Measurements from ENCODE around the gene MRGPRX2. TPM values are rescaled to one million over a fixed set of nuclear protein-coding genes. Genes with fewer than 3 reads are reported as not detected.

Gene MRGPRX2
- not detected for total RNA-seq

DNA sequence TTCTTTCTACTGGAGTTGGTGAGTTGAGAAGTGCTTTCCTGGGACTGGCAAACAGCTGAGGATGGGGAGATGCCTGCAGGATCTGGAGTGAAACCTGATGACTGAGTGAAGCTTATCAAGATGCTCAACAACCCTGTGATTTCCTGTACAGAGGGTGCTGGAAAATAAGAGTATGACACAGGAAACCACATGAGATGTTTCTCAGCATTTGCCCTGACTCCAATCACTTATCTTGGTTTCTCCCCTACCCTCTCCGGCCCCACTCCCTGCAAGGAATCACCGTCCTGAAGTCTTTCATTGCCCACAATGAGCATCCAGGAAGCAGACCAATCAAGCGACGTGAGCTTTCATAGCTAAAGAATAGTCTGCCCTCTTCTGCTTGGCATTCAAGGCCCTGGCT, at the start of gene MRGPRX2:
Gene MRGPRX2 (minus strand): TSS at position 89 of the 400 bp plus-strand sequence. CDS start 4,315 bp downstream, outside the sequence.
- ChIA-PET POLR2A (no interaction called here), CTCF (interaction anchor here (1.1 to 3.2 kb wide), 2 partner anchors 10 to 16 kb away, joined by 3 to 25 read pairs; no protein-coding TSS in a partner anchor)
- no peaks in the 10 kb centered on the region for H3K36me3 Mint-ChIP-seq (ENCODE audit: low read depth)
- no peak for DNase-seq
- no peak within 1 kb of the TSS for H3K4me3 Mint-ChIP-seq
- ATAC-seq, result peak; percentile 61
- no peaks in the 10 kb centered on the region for H3K9me3 Mint-ChIP-seq (ENCODE audit: insufficient read depth)
- H3K27me3 Mint-ChIP-seq (ENCODE audit: low read depth), result peaks cover 16% of the 10 kb centered on the region
- H3K27ac Mint-ChIP-seq, result no peak within 1 kb of the TSS
- H3K4me1 Mint-ChIP-seq (ENCODE audit: low read depth), result peaks cover 13% of the 10 kb centered on the region

DNA sequence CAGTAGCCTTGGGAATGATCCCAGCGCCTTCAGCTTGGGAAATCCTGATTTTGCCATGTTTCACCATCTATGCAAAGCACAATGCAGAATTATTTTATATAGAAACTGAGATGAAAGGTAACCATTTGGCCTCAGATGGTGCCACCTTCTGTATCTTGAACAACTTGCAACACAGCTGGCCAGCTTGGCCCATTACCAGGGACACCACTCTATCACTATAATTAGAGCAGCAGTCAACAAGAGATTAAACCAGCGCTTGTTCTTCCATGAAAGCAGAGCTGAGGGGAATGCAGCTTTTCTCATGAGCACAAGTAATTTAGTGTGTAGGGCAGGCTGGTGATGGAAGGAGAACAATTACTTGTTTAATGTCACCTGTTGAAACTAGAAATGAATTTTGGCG, 49.8 kb upstream of the MRGPRX2 start:
- CTCF ChIA-PET, result interaction anchor here (1.4 to 2.8 kb wide), 2 partner anchors 33 to 39 kb away, joined by 5 to 10 read pairs; no protein-coding TSS in a partner anchor
- Mint-ChIP-seq H3K27ac (no peak overlapping the region), H3K27me3 (ENCODE audit: low read depth) (peaks cover 17% of the 10 kb centered on the region), H3K4me1 (ENCODE audit: low read depth) (no peaks in the 10 kb centered on the region), H3K9me3 (ENCODE audit: insufficient read depth) (no peaks in the 10 kb centered on the region), H3K4me3 (no peak overlapping the region), H3K36me3 (ENCODE audit: low read depth) (no peaks in the 10 kb centered on the region)
- POLR2A ChIA-PET, result no interaction called here
- ATAC-seq (no peak), DNase-seq (no peak)

DNA sequence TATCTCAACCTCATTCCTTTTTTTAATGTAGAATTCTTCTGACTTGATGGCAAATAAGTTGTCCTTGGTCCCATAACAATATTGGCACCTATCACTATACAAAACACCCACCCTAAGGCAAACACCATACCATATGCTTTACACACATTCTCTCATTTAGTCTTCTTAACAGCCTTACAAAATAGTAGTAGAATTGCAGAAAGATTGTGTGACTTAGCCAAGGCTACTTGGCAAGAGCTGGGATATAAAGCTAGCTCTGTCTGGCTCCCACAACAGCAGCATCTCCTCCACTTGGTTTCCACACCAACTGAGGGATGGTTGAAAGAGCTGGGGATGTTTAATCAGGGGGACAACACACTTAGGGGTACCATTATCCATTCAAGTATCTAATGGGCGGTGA, 46.6 kb upstream of the MRGPRX2 start:
- CTCF ChIA-PET, result no interaction called here
- DNase-seq (no peak), ATAC-seq (no peak)
- Mint-ChIP-seq H3K4me3 (no peak overlapping the region), H3K9me3 (ENCODE audit: insufficient read depth) (no peaks in the 10 kb centered on the region), H3K4me1 (ENCODE audit: low read depth) (no peaks in the 10 kb centered on the region), H3K27me3 (ENCODE audit: low read depth) (peaks cover 18% of the 10 kb centered on the region), H3K36me3 (ENCODE audit: low read depth) (no peaks in the 10 kb centered on the region), H3K27ac (no peak overlapping the region)
- POLR2A ChIA-PET, result interaction anchor here (0.6 kb wide), 2 partner anchors 290 to 430 kb away, joined by 3 read pairs; no protein-coding TSS in a partner anchor

DNA sequence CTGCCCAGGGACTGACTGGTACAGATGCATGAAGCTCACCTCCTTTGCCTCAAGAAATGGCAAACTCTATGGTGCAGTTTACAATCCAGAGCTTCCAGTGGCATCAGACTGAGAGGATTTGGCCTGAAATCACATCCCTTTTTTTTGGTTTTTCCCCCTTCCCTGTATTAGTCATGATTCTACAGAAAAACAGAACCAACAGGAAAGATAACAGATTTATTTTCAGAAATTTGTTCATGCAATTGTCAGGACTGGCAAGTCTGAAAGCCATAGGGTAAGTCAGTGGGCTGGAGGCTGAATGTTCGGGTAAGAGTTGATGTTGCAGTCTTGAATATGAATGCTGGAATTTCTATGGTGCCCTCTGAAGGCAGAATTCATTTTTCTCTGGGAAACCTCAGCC, 44.5 kb upstream of the MRGPRX2 start:
- Mint-ChIP-seq H3K27me3 (ENCODE audit: low read depth) (peaks cover 22% of the 10 kb centered on the region), H3K27ac (no peak overlapping the region), H3K36me3 (ENCODE audit: low read depth) (no peaks in the 10 kb centered on the region), H3K4me3 (no peak overlapping the region), H3K4me1 (ENCODE audit: low read depth) (no peaks in the 10 kb centered on the region), H3K9me3 (ENCODE audit: insufficient read depth) (no peaks in the 10 kb centered on the region)
- no peak for DNase-seq
- ChIA-PET CTCF (no interaction called here), POLR2A (no interaction called here)
- ATAC-seq, result no peak

DNA sequence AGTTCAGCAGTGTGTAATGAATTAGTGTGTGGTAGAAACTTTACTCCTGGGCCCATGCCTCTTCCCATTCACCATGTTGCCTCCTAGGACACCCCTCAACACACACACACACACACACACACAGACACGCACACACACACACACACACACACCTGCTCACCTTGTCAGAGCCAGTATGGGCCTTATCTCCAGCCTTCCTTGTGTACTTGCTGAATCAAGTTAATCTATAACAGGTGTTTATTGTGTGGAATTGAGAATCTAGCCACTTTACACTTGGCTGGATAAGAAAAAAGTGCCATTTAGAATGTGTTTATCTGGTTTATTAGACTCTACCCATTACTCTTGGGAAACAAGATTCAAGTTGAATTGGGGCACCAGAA, 42.0 kb upstream of the MRGPRX2 start:
- no peak for DNase-seq
- ChIA-PET POLR2A (no interaction called here), CTCF (interaction anchor here (2.0 kb wide), 1 partner anchor 25 kb away, joined by 5 read pairs; no protein-coding TSS in a partner anchor)

DNA sequence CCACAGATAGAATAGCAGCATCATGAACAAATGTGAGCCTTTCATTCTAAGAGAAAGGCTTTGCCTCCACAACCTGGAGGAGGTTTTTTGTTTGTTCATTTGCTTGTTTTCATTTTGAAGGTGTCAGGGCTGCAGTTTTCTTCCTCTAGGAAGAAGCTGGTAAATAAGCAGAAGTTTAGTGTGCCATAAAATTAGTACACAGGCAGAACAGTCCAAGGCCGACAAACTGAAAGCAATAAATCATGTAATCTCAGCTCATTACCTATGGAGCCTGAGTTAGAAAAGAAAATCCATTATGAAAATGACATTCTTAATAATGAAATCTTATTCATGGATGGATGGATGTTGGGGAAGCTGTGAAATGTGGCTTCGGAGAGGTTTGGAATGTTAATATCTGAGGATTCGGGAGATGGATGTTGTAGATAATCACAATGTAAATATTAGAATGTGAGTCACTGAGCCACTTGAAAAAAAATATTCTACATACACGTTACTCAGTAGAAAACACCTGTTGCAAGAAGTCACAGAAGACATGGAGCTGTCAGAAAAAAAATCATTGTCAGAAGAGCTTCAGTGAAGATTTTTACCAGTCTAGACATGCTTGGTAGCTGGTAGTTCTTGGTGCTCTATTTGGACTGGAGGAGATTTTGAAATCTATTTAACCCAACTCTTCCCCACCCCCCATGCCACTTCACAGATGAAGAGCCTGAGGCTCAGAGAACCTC, 41.4 kb upstream of the MRGPRX2 start:
- Mint-ChIP-seq H3K36me3 (ENCODE audit: low read depth) (no peaks in the 10 kb centered on the region), H3K4me3 (no peak overlapping the region), H3K9me3 (ENCODE audit: insufficient read depth) (no peaks in the 10 kb centered on the region), H3K27me3 (ENCODE audit: low read depth) (peaks cover 26% of the 10 kb centered on the region), H3K27ac (no peak overlapping the region), H3K4me1 (ENCODE audit: low read depth) (no peaks in the 10 kb centered on the region)
- no peak for DNase-seq
- ChIA-PET POLR2A (no interaction called here), CTCF (interaction anchor here (1.9 kb wide), 1 partner anchor 25 kb away, joined by 7 read pairs; no protein-coding TSS in a partner anchor)
- no peak for ATAC-seq

More for the DNA sequence above, 42.0 kb upstream of the MRGPRX2 start:
- no peaks in the 10 kb centered on the region for H3K4me1 Mint-ChIP-seq (ENCODE audit: low read depth)
- no peak overlapping the region for H3K27ac Mint-ChIP-seq
- no peaks in the 10 kb centered on the region for H3K9me3 Mint-ChIP-seq (ENCODE audit: insufficient read depth)
- H3K4me3 Mint-ChIP-seq, result no peak overlapping the region
- ATAC-seq, result no peak
- no peaks in the 10 kb centered on the region for H3K36me3 Mint-ChIP-seq (ENCODE audit: low read depth)
- peaks cover 25% of the 10 kb centered on the region for H3K27me3 Mint-ChIP-seq (ENCODE audit: low read depth)

DNA sequence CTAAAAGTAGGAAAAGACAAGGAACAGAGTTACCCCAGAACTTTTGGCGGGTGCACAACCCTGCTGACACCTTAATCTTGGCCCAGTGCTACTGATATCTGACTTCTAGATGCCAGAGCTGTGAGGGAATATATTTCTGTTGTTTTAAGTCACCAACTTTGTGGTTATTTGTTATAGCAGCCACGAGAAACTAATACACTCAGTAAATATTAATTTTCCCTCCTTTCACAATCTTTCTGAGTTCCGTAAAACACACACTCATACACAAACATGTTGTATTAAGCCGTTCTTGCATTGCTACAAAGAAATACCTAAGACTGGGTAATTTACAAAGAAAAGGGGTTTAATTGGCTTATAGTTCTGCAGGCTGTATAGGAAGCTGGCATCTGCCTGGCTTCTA, 40.4 kb upstream of the MRGPRX2 start:
- ChIA-PET POLR2A (no interaction called here), CTCF (interaction anchor here (1.9 kb wide), 1 partner anchor 24 kb away, joined by 7 read pairs; no protein-coding TSS in a partner anchor)
- ATAC-seq (no peak), DNase-seq (no peak)
- Mint-ChIP-seq H3K4me3 (no peak overlapping the region), H3K36me3 (ENCODE audit: low read depth) (no peaks in the 10 kb centered on the region), H3K27ac (no peak overlapping the region), H3K9me3 (ENCODE audit: insufficient read depth) (no peaks in the 10 kb centered on the region), H3K27me3 (ENCODE audit: low read depth) (peaks cover 35% of the 10 kb centered on the region), H3K4me1 (ENCODE audit: low read depth) (no peaks in the 10 kb centered on the region)

DNA sequence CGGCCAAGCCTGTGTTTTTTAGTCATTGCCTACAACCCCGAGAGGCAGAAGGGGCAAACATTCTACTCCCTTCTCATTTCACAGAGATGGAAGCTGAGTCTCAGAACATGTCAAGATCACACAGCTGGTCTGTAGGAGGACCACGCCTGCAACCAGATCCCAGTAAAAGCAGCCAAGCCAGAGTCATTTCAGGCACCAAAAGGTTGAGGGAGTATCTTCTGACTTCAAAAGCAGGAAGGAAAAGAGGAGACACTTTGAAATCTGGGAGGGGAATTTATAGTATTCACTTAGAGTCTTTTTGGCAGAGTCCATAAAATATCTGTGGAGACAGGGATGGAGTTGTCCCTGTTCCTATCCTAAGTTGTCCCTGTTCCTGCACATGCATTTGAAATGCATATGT, 38.6 kb upstream of the MRGPRX2 start:
- Mint-ChIP-seq H3K4me1 (ENCODE audit: low read depth) (no peaks in the 10 kb centered on the region), H3K9me3 (ENCODE audit: insufficient read depth) (no peaks in the 10 kb centered on the region), H3K27ac (no peak overlapping the region), H3K36me3 (ENCODE audit: low read depth) (no peaks in the 10 kb centered on the region), H3K4me3 (no peak overlapping the region), H3K27me3 (ENCODE audit: low read depth) (peaks cover 39% of the 10 kb centered on the region)
- POLR2A ChIA-PET, result no interaction called here
- ATAC-seq (no peak), DNase-seq (no peak)
- CTCF ChIA-PET, result no interaction called here

DNA sequence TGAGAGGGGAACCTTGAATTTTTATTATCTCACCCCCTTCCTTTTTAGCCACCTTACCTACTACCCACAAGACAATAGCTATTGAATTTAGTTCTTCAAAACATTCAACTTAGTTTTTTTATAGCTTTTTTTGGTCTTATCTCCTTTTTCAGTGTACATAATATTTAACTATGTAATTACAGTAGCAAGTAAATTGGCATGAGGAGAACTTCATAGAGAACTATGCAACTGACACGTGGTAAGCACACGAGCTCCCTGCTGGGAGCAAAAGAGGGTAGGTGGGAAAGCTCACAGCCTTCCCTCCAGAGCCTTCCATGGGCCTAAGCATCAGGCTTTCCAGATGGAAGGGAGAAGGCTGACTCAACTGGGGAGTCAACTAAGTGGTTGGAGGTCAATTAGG, 34.3 kb upstream of the MRGPRX2 start:
- ChIA-PET CTCF (no interaction called here), POLR2A (no interaction called here)
- ATAC-seq, result no peak
- H3K27ac Mint-ChIP-seq, result no peak overlapping the region
- no peak for DNase-seq
- H3K4me3 Mint-ChIP-seq, result no peak overlapping the region
- H3K27me3 Mint-ChIP-seq (ENCODE audit: low read depth), result peaks cover 33% of the 10 kb centered on the region
- no peaks in the 10 kb centered on the region for H3K36me3 Mint-ChIP-seq (ENCODE audit: low read depth)
- no peaks in the 10 kb centered on the region for H3K9me3 Mint-ChIP-seq (ENCODE audit: insufficient read depth)
- H3K4me1 Mint-ChIP-seq (ENCODE audit: low read depth), result no peaks in the 10 kb centered on the region

DNA sequence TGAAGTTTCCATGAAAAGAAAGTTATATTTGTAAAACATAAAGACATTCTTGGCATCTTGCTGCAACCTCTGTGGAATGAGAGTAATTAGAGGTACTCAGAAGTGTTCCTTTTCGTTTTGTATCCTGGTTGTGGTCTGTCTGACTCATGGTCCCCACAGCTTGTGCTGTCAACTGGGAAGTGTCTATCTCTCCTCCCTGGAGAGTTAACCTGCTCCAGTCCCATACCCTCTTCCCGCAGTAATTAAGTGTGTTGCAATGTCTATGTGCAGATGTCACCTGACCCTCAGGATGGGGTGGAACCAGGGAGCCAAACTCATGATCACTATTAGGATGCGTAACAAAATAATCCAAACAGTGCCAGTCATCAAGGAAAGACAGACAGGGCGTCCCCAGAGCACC, 33.5 kb upstream of the MRGPRX2 start:
- ChIA-PET CTCF (no interaction called here), POLR2A (no interaction called here)
- H3K4me1 Mint-ChIP-seq (ENCODE audit: low read depth), result no peaks in the 10 kb centered on the region
- DNase-seq (no peak), ATAC-seq (no peak)
- no peaks in the 10 kb centered on the region for H3K36me3 Mint-ChIP-seq (ENCODE audit: low read depth)
- no peak overlapping the region for H3K4me3 Mint-ChIP-seq
- H3K27ac Mint-ChIP-seq, result no peak overlapping the region
- peaks cover 30% of the 10 kb centered on the region for H3K27me3 Mint-ChIP-seq (ENCODE audit: low read depth)
- no peaks in the 10 kb centered on the region for H3K9me3 Mint-ChIP-seq (ENCODE audit: insufficient read depth)

DNA sequence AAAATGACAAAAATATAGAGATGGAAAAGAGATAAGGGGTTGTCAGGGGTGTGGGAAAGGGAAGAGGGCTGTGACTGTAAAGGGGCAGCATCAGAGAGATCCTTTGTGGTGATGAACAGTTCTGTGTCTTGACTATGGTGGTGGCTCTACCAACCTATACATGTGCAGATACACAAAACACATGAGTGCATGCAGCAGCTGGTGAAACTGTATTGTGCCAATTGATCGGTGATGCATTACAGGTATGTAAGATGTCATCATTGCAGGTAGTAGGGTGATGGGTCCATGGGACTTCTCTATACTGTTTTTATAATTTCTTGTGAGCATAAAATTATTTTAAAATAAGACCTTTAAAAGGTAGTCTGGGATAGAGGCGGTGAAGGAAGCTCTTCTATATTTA, 32.3 kb upstream of the MRGPRX2 start:
- no peak overlapping the region for H3K4me3 Mint-ChIP-seq
- DNase-seq (no peak), ATAC-seq (no peak)
- H3K9me3 Mint-ChIP-seq (ENCODE audit: insufficient read depth), result no peaks in the 10 kb centered on the region
- no peaks in the 10 kb centered on the region for H3K4me1 Mint-ChIP-seq (ENCODE audit: low read depth)
- no peak overlapping the region for H3K27ac Mint-ChIP-seq
- H3K27me3 Mint-ChIP-seq (ENCODE audit: low read depth), result peaks cover 30% of the 10 kb centered on the region
- H3K36me3 Mint-ChIP-seq (ENCODE audit: low read depth), result no peaks in the 10 kb centered on the region
- CTCF ChIA-PET, result interaction anchor here (1.2 to 1.4 kb wide), 2 partner anchors 22 to 167 kb away, joined by 3 to 5 read pairs; no protein-coding TSS in a partner anchor
- POLR2A ChIA-PET, result no interaction called here

DNA sequence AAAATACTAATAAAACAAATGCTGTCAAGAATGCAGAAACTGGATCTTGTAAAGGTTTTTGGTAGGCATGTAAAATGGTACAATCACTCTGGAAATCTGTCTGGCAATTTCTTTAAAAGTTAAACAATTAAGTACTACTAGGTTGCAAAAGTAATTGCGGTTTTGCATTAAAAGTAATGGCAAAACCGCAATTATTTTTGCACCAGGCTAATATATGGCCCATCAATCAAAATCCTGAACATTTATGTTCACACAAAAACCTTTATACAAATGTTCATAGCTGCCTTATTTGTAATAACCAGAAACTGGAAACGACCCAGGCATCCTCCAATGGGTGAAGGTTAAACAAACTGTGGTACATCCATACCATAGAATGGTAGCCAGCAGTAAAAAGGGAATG, 31.8 kb upstream of the MRGPRX2 start:
- ChIA-PET POLR2A (no interaction called here), CTCF (interaction anchor here (1.2 to 1.4 kb wide), 2 partner anchors 21 to 167 kb away, joined by 3 to 5 read pairs; no protein-coding TSS in a partner anchor)
- no peak for DNase-seq

More for the DNA sequence above, 31.8 kb upstream of the MRGPRX2 start:
- Mint-ChIP-seq H3K27ac (no peak overlapping the region), H3K4me3 (no peak overlapping the region), H3K9me3 (ENCODE audit: insufficient read depth) (no peaks in the 10 kb centered on the region), H3K36me3 (ENCODE audit: low read depth) (no peaks in the 10 kb centered on the region), H3K27me3 (ENCODE audit: low read depth) (peaks cover 30% of the 10 kb centered on the region), H3K4me1 (ENCODE audit: low read depth) (no peaks in the 10 kb centered on the region)
- ATAC-seq, result no peak

Data from activated CD8-positive, alpha-beta T cell treated with anti-CD3 and anti-CD28 coated beads, Interleukin-2, amount 10 ng/mL, durations not matched to agents 7 days and 5 days (primary cell).